Measurements from ENCODE around the gene SAMD11. TPM values are rescaled to one million over a fixed set of nuclear protein-coding genes. Genes with fewer than 3 reads are reported as not detected.

SAMD11 gene
- total and polyA plus RNA-seq, 2 of the 13 experiments (the other 11 are each of a cell fraction or from before 2014, with no cell fraction given), result 0.11 TPM; not detected in 1

- TF ChIP-seq ZSCAN21 (CRISPR knock-in tag; IDR thresholded peaks at IDR 0.05; ENCODE audit: borderline replicate concordance) (peak; percentile 36; the same call in 1 of the 2 replicates), SKI (IDR thresholded peaks at IDR 0.05; ENCODE audit: partially characterized antibody) (no peak), ZNF839 (CRISPR knock-in tag; IDR thresholded peaks at IDR 0.05; ENCODE audit: borderline replicate concordance) (0 out of 2 replicates have a peak, but pooled peaks have one; percentile 8), ZNF567 (CRISPR knock-in tag; IDR thresholded peaks at IDR 0.05; ENCODE audit: borderline replicate concordance) (no peak), KDM1A (CRISPR knock-in tag; IDR thresholded peaks at IDR 0.05) (no peak), SNAPC2 (CRISPR knock-in tag; IDR thresholded peaks at IDR 0.05) (peak; percentile 69; the same call in 1 of the 2 replicates), SMC3 (IDR thresholded peaks at IDR 0.05; ENCODE audit: low read length) (no peak), CSRNP1 (CRISPR knock-in tag; IDR thresholded peaks at IDR 0.05) (peak; percentile 93; the same call in 1 of the 2 replicates), ZNF670 (CRISPR knock-in tag; IDR thresholded peaks at IDR 0.05; ENCODE audit: borderline replicate concordance) (no peak), ZNF605 (CRISPR knock-in tag; IDR thresholded peaks at IDR 0.05) (peak; percentile 86; the same call in 1 of the 2 replicates), MED8 (CRISPR knock-in tag; IDR thresholded peaks at IDR 0.05; ENCODE audit: insufficient replicate concordance) (no peak), YEATS4 (CRISPR knock-in tag; IDR thresholded peaks at IDR 0.05; ENCODE audit: borderline replicate concordance) (peak; percentile 59; the same call in 1 of the 2 replicates), MAZ (IDR thresholded peaks at IDR 0.05; ENCODE audit: borderline replicate concordance, low read depth, low read length) (no peak), MAZ (CRISPR knock-in tag; IDR thresholded peaks at IDR 0.05; ENCODE audit: low read depth) (0 out of 2 replicates have a peak, but pooled peaks have one; percentile 33), ZNF44 (CRISPR knock-in tag; IDR thresholded peaks at IDR 0.05) (no peak), GMEB1 (CRISPR knock-in tag; IDR thresholded peaks at IDR 0.05; ENCODE audit: borderline replicate concordance) (no peak), ZNF556 (CRISPR knock-in tag; IDR thresholded peaks at IDR 0.05; ENCODE audit: borderline replicate concordance) (no peak), CBX5 (CRISPR knock-in tag; IDR thresholded peaks at IDR 0.05; ENCODE audit: borderline replicate concordance) (peak; percentile 10; the same call in 1 of the 2 replicates), KDM3A (CRISPR knock-in tag; IDR thresholded peaks at IDR 0.05; ENCODE audit: low read depth) (no peak; the same call in 1 of the 2 replicates), ZNF256 (CRISPR knock-in tag; conservative IDR thresholded peaks at IDR 0.05) (no peak), MAFG (CRISPR knock-in tag; IDR thresholded peaks at IDR 0.05) (no peak)
- TF ChIP-seq, protein P1, sequence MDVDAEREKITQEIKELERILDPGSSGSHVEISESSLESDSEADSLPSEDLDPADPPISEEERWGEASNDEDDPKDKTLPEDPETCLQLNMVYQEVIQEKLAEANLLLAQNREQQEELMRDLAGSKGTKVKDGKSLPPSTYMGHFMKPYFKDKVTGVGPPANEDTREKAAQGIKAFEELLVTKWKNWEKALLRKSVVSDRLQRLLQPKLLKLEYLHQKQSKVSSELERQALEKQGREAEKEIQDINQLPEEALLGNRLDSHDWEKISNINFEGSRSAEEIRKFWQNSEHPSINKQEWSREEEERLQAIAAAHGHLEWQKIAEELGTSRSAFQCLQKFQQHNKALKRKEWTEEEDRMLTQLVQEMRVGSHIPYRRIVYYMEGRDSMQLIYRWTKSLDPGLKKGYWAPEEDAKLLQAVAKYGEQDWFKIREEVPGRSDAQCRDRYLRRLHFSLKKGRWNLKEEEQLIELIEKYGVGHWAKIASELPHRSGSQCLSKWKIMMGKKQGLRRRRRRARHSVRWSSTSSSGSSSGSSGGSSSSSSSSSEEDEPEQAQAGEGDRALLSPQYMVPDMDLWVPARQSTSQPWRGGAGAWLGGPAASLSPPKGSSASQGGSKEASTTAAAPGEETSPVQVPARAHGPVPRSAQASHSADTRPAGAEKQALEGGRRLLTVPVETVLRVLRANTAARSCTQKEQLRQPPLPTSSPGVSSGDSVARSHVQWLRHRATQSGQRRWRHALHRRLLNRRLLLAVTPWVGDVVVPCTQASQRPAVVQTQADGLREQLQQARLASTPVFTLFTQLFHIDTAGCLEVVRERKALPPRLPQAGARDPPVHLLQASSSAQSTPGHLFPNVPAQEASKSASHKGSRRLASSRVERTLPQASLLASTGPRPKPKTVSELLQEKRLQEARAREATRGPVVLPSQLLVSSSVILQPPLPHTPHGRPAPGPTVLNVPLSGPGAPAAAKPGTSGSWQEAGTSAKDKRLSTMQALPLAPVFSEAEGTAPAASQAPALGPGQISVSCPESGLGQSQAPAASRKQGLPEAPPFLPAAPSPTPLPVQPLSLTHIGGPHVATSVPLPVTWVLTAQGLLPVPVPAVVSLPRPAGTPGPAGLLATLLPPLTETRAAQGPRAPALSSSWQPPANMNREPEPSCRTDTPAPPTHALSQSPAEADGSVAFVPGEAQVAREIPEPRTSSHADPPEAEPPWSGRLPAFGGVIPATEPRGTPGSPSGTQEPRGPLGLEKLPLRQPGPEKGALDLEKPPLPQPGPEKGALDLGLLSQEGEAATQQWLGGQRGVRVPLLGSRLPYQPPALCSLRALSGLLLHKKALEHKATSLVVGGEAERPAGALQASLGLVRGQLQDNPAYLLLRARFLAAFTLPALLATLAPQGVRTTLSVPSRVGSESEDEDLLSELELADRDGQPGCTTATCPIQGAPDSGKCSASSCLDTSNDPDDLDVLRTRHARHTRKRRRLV (CRISPR knock-in tag; IDR thresholded peaks at IDR 0.05), result peak; percentile 34; the same call in 1 of the 2 replicates
These were observed 42.5 kb downstream of the SAMD11 start, which contains the start of gene PLEKHN1 (continued) for GRCh38 chr1:966135-966703.

Measured in HepG2 (cell line).